K562 (cell line): Measurements from ENCODE around the gene AMBRA1. TPM values are rescaled to one million over a fixed set of nuclear protein-coding genes. Genes with fewer than 3 reads are reported as not detected.

Experiments
- BHLHE40 ChIP-seq: IDR thresholded peaks from 2 replicates; pipeline ENCODE4 v1.6.1; 2011; ENCODE audit warnings: low read length, improper control_type of control experiment
- CXXC5 ChIP-seq: fragments of 250-450 bp; sonication (Bioruptor Pico); IDR thresholded peaks from 2 replicates; pipeline ENCODE4 v1.8.0; 2022; ENCODE audit warnings: inconsistent platforms, mild to moderate bottlenecking, moderate library complexity
- ETS1 ChIP-seq: conservative IDR thresholded peaks from 2 replicates; pipeline ENCODE4 v1.6.1; 2011; ENCODE audit warnings: low read depth, mild to moderate bottlenecking, low read length; ENCODE audit not compliant: control insufficient read depth
- GABPA ChIP-seq: fragments of 200-800 bp; sonication (Bioruptor generic); conservative IDR thresholded peaks from 2 replicates; pipeline ENCODE4 v1.6.1; 2016; ENCODE audit warnings: low read depth, missing genetic modification characterization, missing compliant biosample characterization
- HCFC1 ChIP-seq: IDR thresholded peaks from 2 replicates; pipeline ENCODE4 v1.6.1; 2012; ENCODE audit warnings: low read depth, low read length, improper control_type of control experiment
- HNRNPUL1 ChIP-seq: fragments of 200-400 bp; formaldehyde crosslinking; IDR thresholded peaks from 2 replicates; pipeline ENCODE4 v1.6.1; 2017; ENCODE audit warnings: low read length
- MTA3 ChIP-seq: fragments of 450-650 bp; formaldehyde crosslinking; IDR thresholded peaks from 2 replicates; pipeline ENCODE4 v1.6.1; 2017; ENCODE audit warnings: mild to moderate bottlenecking, borderline replicate concordance
- PHF20 ChIP-seq: fragments of 450-650 bp; IDR thresholded peaks from 2 replicates; pipeline ENCODE4 v1.6.1; 2018; ENCODE audit not compliant: partially characterized antibody
- ZBTB7A ChIP-seq: IDR thresholded peaks from 2 replicates; pipeline ENCODE4 v1.6.1; 2011; ENCODE audit warnings: low read depth, mild to moderate bottlenecking, low read length, moderate library complexity, borderline replicate concordance; ENCODE audit not compliant: control insufficient read depth
- ZNF280A ChIP-seq: fragments of 450-650 bp; IDR thresholded peaks from 2 replicates; pipeline ENCODE4 v1.6.1; 2018; ENCODE audit warnings: mild to moderate bottlenecking, low read depth; ENCODE audit not compliant: partially characterized antibody
- ZNF507 ChIP-seq: conservative IDR thresholded peaks from 2 replicates; pipeline ENCODE4 v1.6.1; 2017; ENCODE audit warnings: missing genetic modification characterization, missing compliant biosample characterization
- polyA plus RNA-seq, 8 experiments: library from polyadenylated mRNA; depleted of rRNA in 4 of 8; stranded (reverse) in 5 of 8; unstranded in 3 of 8; fragments of >200 nt; fragmentation: Nextera tagmentation in 2 of 8; fragmentation: Illumina TruSeq in 1 of 8; extraction: Ambion mirVana in 2 of 8; extraction: Trizol in 1 of 8; gene quantifications; 2 replicates each; pipeline versions ENCODE4 v1.2.1 to v1.2.3, GENCODE V29; 2011 to 2014; ENCODE audit warnings: inconsistent platforms in 1 of 8, missing spikeins in 1 of 8
- total RNA-seq, 7 experiments: library from RNA; depleted of rRNA in 6 of 7; stranded (reverse); fragments of >200 nt in 6 of 7; fragmentation: Illumina TruSeq in 2 of 7; extraction: Trizol in 2 of 7; gene quantifications; 2 replicates each; pipeline versions ENCODE4 v1.2.1 to v1.2.3, GENCODE V29; 2011 to 2021; ENCODE audit warnings: low replicate concordance in 1 of 7
- TF ChIP-seq, protein P1 (sequence below): fragments of 450-650 bp; IDR thresholded peaks from 2 replicates; pipeline ENCODE4 v1.6.1; 2016; ENCODE audit warnings: borderline replicate concordance
- TF ChIP-seq, protein P2 (sequence below): fragments of 450-650 bp; formaldehyde crosslinking; IDR thresholded peaks from 2 replicates; pipeline ENCODE4 v1.4.0; 2022; ENCODE audit warnings: mild to moderate bottlenecking, moderate library complexity
- TF ChIP-seq, protein P3 (sequence below): sonication (generic); formaldehyde crosslinking; IDR thresholded peaks from 2 replicates; pipeline ENCODE4 v1.8.0; 2023; ENCODE audit warnings: mild to moderate bottlenecking, missing genetic modification reagents

AMBRA1 gene
- total and polyA plus RNA-seq, 9 of the 15 experiments (the other 6 are each of a cell fraction or from before 2014, with no cell fraction given) = 0.15 to 24.5 (median 13.0) TPM

DNA sequence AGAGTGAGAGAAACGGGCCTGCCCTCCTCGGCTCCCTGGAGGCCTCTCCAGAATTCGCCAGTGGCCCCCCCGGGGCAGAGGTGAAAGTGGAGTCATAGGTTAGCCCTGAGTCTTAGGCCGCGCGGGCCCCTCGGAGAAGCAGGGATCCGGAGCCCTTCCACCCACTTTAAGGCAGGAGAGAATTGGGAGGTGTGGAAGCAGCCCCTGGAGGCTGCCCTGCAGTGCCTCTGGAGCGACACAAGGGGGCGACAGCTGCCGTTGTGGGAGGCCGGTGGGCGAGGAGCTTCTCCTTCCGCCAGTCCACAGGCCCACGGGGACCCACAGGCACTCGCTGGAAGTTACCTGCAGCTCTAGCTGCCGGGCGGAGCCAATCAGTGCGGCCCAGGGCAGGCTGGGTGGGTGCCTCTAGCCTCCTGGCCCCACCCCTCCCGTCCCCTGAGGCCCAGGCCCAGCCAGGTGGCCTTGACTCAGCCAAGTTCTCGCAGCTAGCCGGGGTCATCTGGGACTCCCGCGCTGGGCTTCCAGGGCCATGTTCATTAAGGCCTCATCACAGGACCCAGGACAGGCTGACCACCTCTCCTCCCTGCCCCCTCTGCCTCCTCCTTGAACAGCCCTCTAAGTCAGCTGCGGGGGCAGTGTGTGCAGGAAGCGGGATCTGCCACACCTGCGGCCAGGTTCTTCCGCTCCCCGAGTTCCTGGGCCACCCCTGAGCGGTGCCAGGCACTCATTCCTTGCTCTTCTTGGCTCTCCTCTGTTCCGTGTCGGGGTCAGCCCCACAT lies 241.6 kb downstream of the AMBRA1 start (continued):
- TF ChIP-seq GABPA (tag) (peak; percentile 79), HNRNPUL1 (no peak), BHLHE40 (no peak), ZNF507 (tag) (no peak), HCFC1 (peak; percentile 62; the same call in 1 of the 2 replicates), MTA3 (peak; percentile 54; the same call in 1 of the 2 replicates), ZNF280A (no peak), CXXC5 (CRISPR knock-in tag) (0 out of 2 replicates have a peak, but pooled peaks have one; percentile 24), ZBTB7A (peak; percentile 77), PHF20 (peak; percentile 46), ETS1 (0 out of 2 replicates have a peak, but pooled peaks have one; percentile 32)
- TF ChIP-seq, protein P1, sequence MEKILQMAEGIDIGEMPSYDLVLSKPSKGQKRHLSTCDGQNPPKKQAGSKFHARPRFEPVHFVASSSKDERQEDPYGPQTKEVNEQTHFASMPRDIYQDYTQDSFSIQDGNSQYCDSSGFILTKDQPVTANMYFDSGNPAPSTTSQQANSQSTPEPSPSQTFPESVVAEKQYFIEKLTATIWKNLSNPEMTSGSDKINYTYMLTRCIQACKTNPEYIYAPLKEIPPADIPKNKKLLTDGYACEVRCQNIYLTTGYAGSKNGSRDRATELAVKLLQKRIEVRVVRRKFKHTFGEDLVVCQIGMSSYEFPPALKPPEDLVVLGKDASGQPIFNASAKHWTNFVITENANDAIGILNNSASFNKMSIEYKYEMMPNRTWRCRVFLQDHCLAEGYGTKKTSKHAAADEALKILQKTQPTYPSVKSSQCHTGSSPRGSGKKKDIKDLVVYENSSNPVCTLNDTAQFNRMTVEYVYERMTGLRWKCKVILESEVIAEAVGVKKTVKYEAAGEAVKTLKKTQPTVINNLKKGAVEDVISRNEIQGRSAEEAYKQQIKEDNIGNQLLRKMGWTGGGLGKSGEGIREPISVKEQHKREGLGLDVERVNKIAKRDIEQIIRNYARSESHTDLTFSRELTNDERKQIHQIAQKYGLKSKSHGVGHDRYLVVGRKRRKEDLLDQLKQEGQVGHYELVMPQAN = peak; percentile 43; the same call in 1 of the 2 replicates
- TF ChIP-seq, protein P2, sequence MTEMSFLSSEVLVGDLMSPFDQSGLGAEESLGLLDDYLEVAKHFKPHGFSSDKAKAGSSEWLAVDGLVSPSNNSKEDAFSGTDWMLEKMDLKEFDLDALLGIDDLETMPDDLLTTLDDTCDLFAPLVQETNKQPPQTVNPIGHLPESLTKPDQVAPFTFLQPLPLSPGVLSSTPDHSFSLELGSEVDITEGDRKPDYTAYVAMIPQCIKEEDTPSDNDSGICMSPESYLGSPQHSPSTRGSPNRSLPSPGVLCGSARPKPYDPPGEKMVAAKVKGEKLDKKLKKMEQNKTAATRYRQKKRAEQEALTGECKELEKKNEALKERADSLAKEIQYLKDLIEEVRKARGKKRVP (CRISPR knock-in tag) = no peak
- TF ChIP-seq, protein P3, sequence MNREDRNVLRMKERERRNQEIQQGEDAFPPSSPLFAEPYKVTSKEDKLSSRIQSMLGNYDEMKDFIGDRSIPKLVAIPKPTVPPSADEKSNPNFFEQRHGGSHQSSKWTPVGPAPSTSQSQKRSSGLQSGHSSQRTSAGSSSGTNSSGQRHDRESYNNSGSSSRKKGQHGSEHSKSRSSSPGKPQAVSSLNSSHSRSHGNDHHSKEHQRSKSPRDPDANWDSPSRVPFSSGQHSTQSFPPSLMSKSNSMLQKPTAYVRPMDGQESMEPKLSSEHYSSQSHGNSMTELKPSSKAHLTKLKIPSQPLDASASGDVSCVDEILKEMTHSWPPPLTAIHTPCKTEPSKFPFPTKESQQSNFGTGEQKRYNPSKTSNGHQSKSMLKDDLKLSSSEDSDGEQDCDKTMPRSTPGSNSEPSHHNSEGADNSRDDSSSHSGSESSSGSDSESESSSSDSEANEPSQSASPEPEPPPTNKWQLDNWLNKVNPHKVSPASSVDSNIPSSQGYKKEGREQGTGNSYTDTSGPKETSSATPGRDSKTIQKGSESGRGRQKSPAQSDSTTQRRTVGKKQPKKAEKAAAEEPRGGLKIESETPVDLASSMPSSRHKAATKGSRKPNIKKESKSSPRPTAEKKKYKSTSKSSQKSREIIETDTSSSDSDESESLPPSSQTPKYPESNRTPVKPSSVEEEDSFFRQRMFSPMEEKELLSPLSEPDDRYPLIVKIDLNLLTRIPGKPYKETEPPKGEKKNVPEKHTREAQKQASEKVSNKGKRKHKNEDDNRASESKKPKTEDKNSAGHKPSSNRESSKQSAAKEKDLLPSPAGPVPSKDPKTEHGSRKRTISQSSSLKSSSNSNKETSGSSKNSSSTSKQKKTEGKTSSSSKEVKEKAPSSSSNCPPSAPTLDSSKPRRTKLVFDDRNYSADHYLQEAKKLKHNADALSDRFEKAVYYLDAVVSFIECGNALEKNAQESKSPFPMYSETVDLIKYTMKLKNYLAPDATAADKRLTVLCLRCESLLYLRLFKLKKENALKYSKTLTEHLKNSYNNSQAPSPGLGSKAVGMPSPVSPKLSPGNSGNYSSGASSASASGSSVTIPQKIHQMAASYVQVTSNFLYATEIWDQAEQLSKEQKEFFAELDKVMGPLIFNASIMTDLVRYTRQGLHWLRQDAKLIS (CRISPR knock-in tag) = 0 out of 2 replicates have a peak, but pooled peaks have one; percentile 32
